HG03159 (cell line): ENCODE results near the gene FAM216A.

Experiments used
- ATAC-seq: cut with Tn5 transposase; IDR thresholded peaks from one replicate; pipeline ENCODE4 v1.9.1; 2021; ENCODE audit warnings: mild to moderate bottlenecking, moderate library complexity; ENCODE audit not compliant: unreplicated experiment

FAM216A gene

DNA sequence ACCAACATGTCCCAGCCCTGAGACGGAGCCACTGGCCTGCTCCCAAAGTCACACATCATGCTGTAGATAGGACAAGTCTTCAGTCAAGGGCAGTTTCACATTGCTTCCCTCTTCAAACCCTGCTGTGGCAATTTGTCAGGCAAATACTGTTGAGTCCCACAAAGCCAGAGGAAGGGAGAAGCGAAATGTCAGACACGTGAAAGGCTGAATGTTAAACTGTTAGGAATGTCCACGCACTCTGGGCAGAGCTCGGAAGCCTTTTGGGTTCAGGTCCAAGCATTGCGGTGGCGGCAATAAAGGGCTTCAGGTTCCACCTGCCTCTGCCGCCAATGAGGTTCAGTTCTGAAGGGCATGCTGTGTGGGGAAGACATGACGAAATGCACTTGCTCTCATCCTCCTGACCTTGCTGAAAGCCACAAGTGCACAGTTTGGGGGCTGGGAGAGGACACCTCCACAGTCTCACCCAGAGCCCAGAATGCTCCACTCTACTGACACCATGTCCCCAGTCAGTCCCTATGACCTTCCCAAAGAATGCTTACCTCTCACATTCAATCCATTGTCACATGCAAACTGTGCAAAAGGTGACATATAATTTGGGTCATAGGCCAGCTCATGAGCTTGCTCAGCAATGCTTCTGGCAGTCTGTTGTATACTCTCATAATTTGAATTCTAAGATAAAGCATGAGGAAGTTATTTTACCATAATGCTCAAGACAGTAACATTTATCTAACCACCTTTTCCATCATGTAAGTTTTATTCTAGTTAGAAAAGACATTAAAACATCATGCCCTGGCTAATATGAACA is 69.2 kb downstream of the FAM216A start:
- ATAC-seq, result no peak

GRCh38 chr12:110538869-110539622 is 70.4 kb downstream of the FAM216A start:
- ATAC-seq, result no peak
